ENCODE results near the gene HDLBP. TPM values are rescaled to one million over a fixed set of nuclear protein-coding genes. Genes with fewer than 3 reads are reported as not detected.

Gene HDLBP
- total and polyA plus RNA-seq, 2 of the 4 experiments (the other 2 are of a cell fraction) = 648 to 1,165 TPM

GRCh38 chr2:241349941-241350340 is 34.5 kb upstream of the HDLBP start:
- in situ Hi-C loops (cut with MboI; ENCODE audit: low sequenced_read_pairs) = loop anchor here (5.0 kb wide), 1 partner anchor 88 kb away; no protein-coding TSS in a partner anchor
- no peak overlapping the region for H3K4me2 ChIP-seq (ENCODE audit: low read depth, low read length)
- H3K14ac ChIP-seq (replicated peaks; ENCODE audit: low read depth, low read length) = no peak overlapping the region
- H3K9me3 ChIP-seq (ENCODE audit: control insufficient read depth, insufficient read depth, low read length) = no peaks in the 10 kb centered on the region
- no peaks in the 10 kb centered on the region for H3K27me3 ChIP-seq (ENCODE audit: control insufficient read depth, insufficient read depth, low read length)
- no peak overlapping the region for H2BK5ac ChIP-seq (ENCODE audit: low read depth, low read length, poor library complexity, severe bottlenecking)
- no peak overlapping the region for H3K4me3 ChIP-seq (ENCODE audit: insufficient read depth, low read depth, low read length)
- no peak overlapping the region for H2BK120ac ChIP-seq (ENCODE audit: low read depth, low read length)
- no peak overlapping the region for H3K4ac ChIP-seq (ENCODE audit: low read depth, low read length)
- peaks cover under 1% of the 10 kb centered on the region for H3K4me1 ChIP-seq (ENCODE audit: control insufficient read depth, insufficient read depth, low read length)
- no peak for TF ChIP-seq CTCF (conservative IDR thresholded peaks at IDR 0.05; ENCODE audit: low read depth, low read length)
- H4K5ac ChIP-seq (ENCODE audit: low read depth, low read length) = no peak overlapping the region
- ATAC-seq (ENCODE audit: low read depth) = no peak
- no peak overlapping the region for H2AK9ac ChIP-seq (replicated peaks; ENCODE audit: low read depth, low read length, poor library complexity)
- no peak overlapping the region for H3K27ac ChIP-seq (ENCODE audit: insufficient read depth, low read length)
- H3K18ac ChIP-seq (ENCODE audit: low read depth, low read length) = no peak overlapping the region
- H3K79me1 ChIP-seq (ENCODE audit: low read depth in 1 of 2, low read length in 2 of 2) = peaks cover 10 to 49% of the 10 kb centered on the region in 2 experiments; a peak in 3 of 4 replicates
- ChIA-PET CTCF (interaction anchor here (0.6 kb wide), 1 partner anchor 343 kb away, joined by 3 read pairs; no protein-coding TSS in a partner anchor), POLR2A (ENCODE audit: unreplicated experiment) (no interaction called here)
- H2BK20ac ChIP-seq (ENCODE audit: low read depth, low read length) = no peak overlapping the region
- H2BK15ac ChIP-seq (ENCODE audit: low read depth, low read length) = no peak overlapping the region
- H4K20me1 ChIP-seq (ENCODE audit: insufficient read depth, low read length) = peaks cover 31% of the 10 kb centered on the region
- no peak overlapping the region for H3K9ac ChIP-seq (ENCODE audit: low read depth, low read length)
- dilution Hi-C loops (cut with HindIII; ENCODE audit: low sequenced_read_pairs, unreplicated experiment) = no loop called here
- no peak overlapping the region for H4K8ac ChIP-seq (ENCODE audit: low read depth in 2 of 2, low read length in 2 of 2)
- H2AFZ ChIP-seq (replicated peaks; ENCODE audit: low read length, poor library complexity) = no peak overlapping the region
- H2AK5ac ChIP-seq (ENCODE audit: low read depth, low read length) = no peak overlapping the region
- WGBS, 2 experiments (ENCODE audit: extremely low coverage in 2 of 2, insufficient read length in 1 of 2) = no CpG with 5 or more reads among the region's 8 CpGs
- peaks cover 6% of the 10 kb centered on the region; the same call in 1 of the 2 replicates for H3K9me1 ChIP-seq (ENCODE audit: insufficient read depth, low read length)
- H4K91ac ChIP-seq (ENCODE audit: insufficient read depth, low read depth, low read length) = no peak overlapping the region
- BruUV-seq (replicated peaks) = no TSS peak
- no peak overlapping the region for H3K23ac ChIP-seq (ENCODE audit: low read depth, low read length)
- no peak overlapping the region for H3K56ac ChIP-seq (ENCODE audit: extremely low read depth, insufficient read depth, low read length)
- H3K36me3 ChIP-seq (ENCODE audit: control insufficient read depth, insufficient read depth, low read length) = peaks cover 66% of the 10 kb centered on the region
- no peak for DNase-seq
- intact Hi-C loops (cut with micrococcal nuclease) = loop anchor here (5.0 kb wide), 1 partner anchor 93 kb away; no protein-coding TSS in a partner anchor
